GM18505 (cell line): ENCODE results near the gene STK11.

Experiments
- ATAC-seq: cut with Tn5 transposase; IDR thresholded peaks from one replicate; pipeline ENCODE4 v1.9.1; 2021; ENCODE audit not compliant: unreplicated experiment
- POLR2A ChIP-seq: IDR thresholded peaks from 4 replicates; pipeline ENCODE4 v1.6.1; 2011; ENCODE audit warnings: borderline replicate concordance; ENCODE audit not compliant: insufficient read depth, insufficient read length; ENCODE audit errors: extremely low read depth

The STK11 gene

DNA sequence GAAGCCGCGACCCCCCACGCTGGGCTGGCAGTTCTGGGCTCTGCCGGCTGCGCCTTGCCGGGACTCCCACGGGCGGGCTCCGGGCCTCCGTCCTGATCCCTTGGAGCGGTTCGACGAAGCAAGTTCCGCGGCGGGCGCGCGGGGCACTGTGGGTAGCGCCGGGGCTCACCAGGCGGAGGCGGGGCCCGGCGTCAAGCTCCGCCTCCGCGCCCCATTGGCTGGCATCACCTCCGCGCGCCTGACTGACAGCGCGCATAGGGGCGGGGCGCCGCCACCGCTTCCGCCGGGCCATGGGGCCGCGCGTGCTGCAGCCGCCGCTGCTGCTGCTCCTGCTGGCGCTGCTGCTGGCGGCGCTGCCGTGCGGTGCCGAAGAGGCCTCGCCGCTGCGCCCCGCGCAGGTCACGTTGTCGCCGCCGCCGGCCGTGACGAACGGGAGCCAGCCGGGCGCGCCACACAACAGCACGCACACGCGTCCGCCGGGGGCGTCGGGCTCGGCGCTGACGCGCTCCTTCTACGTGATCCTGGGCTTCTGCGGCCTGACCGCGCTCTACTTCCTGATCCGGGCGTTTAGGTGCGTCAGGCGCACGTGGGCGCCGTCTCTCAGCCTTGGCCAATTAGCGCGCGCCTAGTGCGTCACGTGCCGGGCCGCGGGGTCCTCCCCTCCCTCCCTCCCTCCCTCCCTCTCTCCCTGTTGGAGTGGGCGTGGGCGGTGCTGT lies 69.8 kb downstream of the STK11 start, which contains the start of gene FAM174C:
FAM174C (plus strand) TSS at position 271 of the 716 bp plus-strand sequence; CDS start at position 291, 20 bp downstream.
- peak; percentile 63 for ATAC-seq
- TF ChIP-seq POLR2A: peak; percentile 89

DNA sequence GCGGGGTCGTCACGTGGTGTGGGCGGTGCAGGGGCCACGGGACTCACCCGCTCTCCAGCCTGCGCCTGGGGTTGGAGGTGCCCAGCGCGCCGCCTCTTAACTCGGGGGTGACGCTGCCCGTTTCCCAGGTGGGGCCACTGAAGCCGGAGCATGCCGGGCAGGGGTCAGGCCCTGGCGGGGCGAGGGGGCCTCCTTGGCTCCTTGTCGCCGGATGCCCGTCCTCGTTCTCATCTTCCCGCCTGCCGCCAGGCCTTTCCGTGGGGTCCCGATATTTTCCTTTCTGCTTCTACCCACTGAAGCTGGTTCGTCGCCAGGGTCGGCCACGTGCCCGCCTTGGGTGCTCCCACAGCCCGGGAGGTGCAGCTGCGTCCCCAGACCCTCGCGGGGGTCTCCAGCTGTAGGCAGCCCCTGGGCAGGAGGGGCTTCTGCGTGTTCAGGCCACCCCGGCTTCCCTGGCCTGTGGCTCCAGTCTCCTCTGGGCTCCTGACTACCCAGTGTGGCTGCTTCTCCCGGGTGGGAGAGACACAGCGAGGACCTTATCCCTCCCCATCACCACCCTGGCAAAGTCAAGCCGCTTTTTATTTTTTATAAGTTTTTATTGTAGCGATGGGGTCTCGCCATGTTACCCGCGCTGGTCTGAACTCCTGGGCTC lies 70.5 kb downstream of the STK11 start:
- ATAC-seq: no peak
- TF ChIP-seq POLR2A: no peak

DNA sequence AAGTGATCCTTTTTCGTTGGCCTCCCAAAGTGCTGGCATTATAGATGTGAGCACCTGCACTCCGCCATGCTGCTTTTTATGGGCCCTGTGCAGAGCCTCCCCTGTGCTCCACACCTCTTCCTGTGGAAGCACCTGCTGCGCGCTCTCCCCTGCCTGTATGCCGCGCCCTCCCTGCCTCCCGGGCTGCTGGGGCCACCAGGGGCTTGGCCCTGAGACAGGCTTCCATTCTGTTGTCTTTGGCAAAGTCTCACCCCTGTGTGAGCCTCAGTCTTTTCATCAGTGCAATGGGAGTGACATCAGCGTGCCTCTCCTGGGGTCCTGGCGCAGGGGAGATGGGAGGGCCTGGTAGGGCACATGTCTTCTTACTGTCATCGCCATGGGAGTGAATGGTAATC lies 71.0 kb downstream of the STK11 start:
- TF ChIP-seq POLR2A: no peak
- no peak for ATAC-seq

DNA sequence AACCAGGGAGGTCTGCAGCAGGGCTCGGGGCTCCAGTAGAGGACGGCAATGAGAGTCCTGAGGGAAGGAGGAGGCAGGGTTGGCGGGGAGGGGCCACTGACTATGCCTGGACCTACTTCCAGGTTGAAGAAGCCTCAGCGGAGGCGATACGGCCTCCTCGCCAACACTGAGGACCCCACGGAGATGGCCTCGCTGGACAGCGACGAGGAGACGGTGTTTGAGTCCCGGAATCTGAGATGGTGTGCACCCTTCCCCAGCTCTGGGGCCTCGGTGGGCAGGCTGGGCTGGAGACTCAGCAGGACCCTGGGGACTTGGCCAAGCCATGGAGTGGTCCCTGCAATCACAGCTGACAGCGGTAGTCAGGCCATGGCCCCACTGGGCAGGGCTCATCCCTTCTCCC lies 71.5 kb downstream of the STK11 start:
- TF ChIP-seq POLR2A: no peak
- no peak for ATAC-seq
